GM06990 (cell line): ENCODE results near the gene APOBEC3F.

Source experiments
- DNase-seq: peaks from one replicate; pipeline ENCODE4 v3.0.0-alpha.2; 2011; ENCODE audit not compliant: insufficient read length; ENCODE audit errors: extremely low read depth
- H3K27me3 ChIP-seq: replicated peaks from 2 replicates; pipeline ENCODE4 v1.6.0; 2011; ENCODE audit warnings: low read length; ENCODE audit not compliant: control insufficient read depth, insufficient read depth
- H3K36me3 ChIP-seq: 2 replicates; pipeline ENCODE4 v1.5.1; 2011; ENCODE audit warnings: low read length; ENCODE audit not compliant: control insufficient read depth, insufficient read depth
- H3K4me3 ChIP-seq: replicated peaks from 2 replicates; pipeline ENCODE4 v1.5.1; 2011; ENCODE audit warnings: low read depth, mild to moderate bottlenecking, control low read depth, low read length
- TF ChIP-seq, protein P1 (sequence below): IDR thresholded peaks from 2 replicates; pipeline ENCODE4 v1.5.1; 2011; ENCODE audit warnings: low read length, control low read depth, mild to moderate bottlenecking, inconsistent platforms; ENCODE audit not compliant: insufficient read depth, poor library complexity, severe bottlenecking

APOBEC3F gene

DNA sequence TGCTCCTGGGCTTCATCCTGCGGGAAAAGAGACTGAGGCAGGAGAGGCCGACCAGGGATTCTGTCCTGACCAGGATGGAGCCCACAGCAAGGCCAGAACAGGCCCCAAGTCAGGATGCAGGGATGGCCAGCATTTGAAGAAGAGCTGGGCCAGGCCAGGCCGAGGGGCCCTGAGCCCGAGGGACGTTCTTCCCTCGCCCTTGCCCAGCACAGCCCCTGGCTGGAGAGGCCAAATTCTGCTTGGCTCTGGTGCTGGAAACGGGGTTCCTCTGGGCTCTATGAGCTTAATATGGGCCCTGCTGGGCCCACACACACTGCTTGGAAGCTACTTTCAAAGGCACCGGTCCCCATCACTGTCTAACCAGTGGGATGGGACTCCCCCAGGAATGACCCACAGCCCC lies 44.0 kb downstream of the APOBEC3F start:
- TF ChIP-seq, protein P1, sequence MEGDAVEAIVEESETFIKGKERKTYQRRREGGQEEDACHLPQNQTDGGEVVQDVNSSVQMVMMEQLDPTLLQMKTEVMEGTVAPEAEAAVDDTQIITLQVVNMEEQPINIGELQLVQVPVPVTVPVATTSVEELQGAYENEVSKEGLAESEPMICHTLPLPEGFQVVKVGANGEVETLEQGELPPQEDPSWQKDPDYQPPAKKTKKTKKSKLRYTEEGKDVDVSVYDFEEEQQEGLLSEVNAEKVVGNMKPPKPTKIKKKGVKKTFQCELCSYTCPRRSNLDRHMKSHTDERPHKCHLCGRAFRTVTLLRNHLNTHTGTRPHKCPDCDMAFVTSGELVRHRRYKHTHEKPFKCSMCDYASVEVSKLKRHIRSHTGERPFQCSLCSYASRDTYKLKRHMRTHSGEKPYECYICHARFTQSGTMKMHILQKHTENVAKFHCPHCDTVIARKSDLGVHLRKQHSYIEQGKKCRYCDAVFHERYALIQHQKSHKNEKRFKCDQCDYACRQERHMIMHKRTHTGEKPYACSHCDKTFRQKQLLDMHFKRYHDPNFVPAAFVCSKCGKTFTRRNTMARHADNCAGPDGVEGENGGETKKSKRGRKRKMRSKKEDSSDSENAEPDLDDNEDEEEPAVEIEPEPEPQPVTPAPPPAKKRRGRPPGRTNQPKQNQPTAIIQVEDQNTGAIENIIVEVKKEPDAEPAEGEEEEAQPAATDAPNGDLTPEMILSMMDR = no peak
- no peak for DNase-seq
- no peaks in the 10 kb centered on the region for H3K27me3 ChIP-seq
- no peak overlapping the region for H3K4me3 ChIP-seq
- H3K36me3 ChIP-seq = peaks cover 26% of the 10 kb centered on the region

DNA sequence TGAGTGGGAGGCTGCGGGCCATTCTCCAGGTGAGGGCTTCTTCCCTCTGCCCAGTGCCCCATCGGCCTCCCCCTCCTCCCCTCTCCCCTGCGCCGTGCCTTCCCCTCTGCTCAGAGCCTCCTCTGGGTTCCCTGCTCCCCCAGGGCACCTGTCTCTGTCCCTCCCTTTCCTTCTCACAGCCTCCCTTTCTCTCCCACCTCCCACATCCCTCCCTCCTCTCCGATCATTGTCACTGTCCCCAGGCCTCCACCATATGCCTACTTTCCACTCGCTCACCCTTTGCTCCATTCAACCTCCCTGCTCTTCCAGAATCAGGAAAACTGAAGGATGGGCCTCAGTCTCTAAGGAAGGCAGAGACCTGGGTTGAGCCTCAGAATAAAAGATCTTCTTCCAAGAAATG lies 46.4 kb downstream of the APOBEC3F start:
- Histone ChIP-seq H3K4me3 (no peak overlapping the region), H3K27me3 (no peaks in the 10 kb centered on the region), H3K36me3 (peaks cover 15% of the 10 kb centered on the region)
- TF ChIP-seq, protein P1 = no peak
- DNase-seq = no peak

DNA sequence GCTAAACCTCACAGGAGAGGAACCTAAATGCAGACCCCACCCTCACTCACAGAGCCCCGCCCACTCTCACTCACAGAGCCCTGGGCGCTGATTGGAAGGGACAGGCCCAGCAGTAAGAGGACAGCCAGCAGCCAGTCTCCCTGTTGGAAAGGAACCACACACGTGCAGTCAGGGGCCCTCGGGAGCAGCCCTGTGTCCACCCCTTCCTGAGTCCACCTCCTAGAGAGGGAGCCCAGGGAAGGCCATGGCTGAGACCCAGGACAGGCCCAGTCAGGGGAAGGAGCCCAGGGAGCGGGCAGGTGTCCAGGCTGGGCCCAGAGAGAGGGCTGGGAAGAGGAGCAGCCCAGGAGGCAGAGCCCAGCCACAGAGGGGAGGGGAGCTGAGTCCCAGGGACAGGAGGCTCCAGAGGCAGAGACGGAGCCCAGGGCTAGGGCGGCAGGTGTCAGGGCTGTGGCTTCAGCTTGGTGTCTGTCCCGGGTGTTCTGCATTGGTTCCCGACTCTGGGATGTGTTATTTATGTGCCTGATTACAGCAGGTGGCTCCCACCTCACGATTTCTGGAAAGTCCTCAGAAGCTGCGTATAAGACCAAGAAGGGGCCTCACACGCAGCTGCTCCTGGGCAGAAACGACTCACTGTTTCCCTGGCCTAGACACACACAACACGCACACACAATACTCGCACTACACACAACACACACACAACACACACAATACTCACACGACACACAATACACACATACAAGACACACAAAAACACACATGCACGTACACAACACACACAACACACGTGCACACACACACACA lies 47.4 kb downstream of the APOBEC3F start:
- Histone ChIP-seq H3K4me3 (no peak overlapping the region), H3K36me3 (peaks cover 15% of the 10 kb centered on the region), H3K27me3 (no peaks in the 10 kb centered on the region)
- TF ChIP-seq, protein P1 = no peak
- DNase-seq = no peak

DNA sequence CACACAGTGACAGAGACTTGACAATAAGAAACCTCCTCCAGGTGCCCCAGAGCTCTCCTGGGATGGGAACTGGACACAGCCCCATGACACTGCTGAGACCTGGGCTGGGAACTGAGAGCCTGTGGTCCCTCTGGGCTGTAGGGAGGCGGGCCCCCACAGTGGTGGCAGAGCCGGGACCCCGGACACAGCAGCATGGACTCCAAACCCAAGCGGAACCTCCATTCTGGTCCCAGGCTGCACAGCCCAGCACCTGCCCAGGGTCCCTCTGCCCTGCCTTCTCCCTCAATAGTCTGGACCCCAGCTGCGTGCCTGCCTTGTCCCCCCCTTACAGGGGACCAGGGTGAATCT lies 48.0 kb downstream of the APOBEC3F start:
- TF ChIP-seq, protein P1 = no peak
- peaks cover 13% of the 10 kb centered on the region for H3K36me3 ChIP-seq
- H3K4me3 ChIP-seq = no peak overlapping the region
- no peaks in the 10 kb centered on the region for H3K27me3 ChIP-seq
- DNase-seq = no peak

DNA sequence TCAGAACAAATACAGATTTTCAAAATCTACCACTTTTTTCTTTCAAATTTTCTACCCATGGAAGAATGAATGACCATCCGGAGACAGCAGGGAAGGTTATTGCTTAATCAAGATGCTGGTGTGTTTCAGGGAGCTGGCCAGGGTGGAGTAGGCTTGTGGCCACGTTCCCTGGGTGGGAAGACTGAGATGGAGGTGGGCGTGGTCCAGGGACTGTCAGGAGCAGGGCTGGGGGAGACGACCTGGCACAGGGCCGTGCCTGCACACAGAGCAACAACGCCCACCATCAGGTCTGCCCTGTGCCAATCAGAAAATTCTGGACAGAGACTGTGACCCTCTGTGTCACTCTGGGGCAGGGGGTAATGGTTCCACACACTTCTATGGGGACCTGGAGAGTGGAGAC lies 49.3 kb downstream of the APOBEC3F start:
- Histone ChIP-seq H3K36me3 (peaks cover 7% of the 10 kb centered on the region), H3K4me3 (no peak overlapping the region), H3K27me3 (no peaks in the 10 kb centered on the region)
- TF ChIP-seq, protein P1 = no peak
- no peak for DNase-seq
